ENCODE results near the gene PA2G4.

GRCh38 chr12:56062996-56063395 is 41.4 kb upstream of the PA2G4 start:
- TF ChIP-seq CTCF (conservative IDR thresholded peaks at IDR 0.05; ENCODE audit: low read depth, low read length): no peak
- no peak for TF ChIP-seq POLR2A (IDR thresholded peaks at IDR 0.05; ENCODE audit: low read depth, low read length)
- TF ChIP-seq RAD21 (IDR thresholded peaks at IDR 0.05; ENCODE audit: low read length): no peak
- TF ChIP-seq MAFK (IDR thresholded peaks at IDR 0.05; ENCODE audit: low read depth, low read length): no peak
- no peak for TF ChIP-seq NFE2L2 (IDR thresholded peaks at IDR 0.05; ENCODE audit: low read depth, low read length)
- no peak for TF ChIP-seq RCOR1 (IDR thresholded peaks at IDR 0.05; ENCODE audit: insufficient replicate concordance, low read length)
- TF ChIP-seq CEBPB (IDR thresholded peaks at IDR 0.05; ENCODE audit: low read depth, low read length): no peak
- TF ChIP-seq ELK1 (IDR thresholded peaks at IDR 0.05; ENCODE audit: borderline replicate concordance, low read depth, low read length): no peak
- no peak for TF ChIP-seq BHLHE40 (IDR thresholded peaks at IDR 0.05; ENCODE audit: low read depth, low read length)
- no peak for TF ChIP-seq RFX5 (IDR thresholded peaks at IDR 0.05; ENCODE audit: low read depth, low read length)
